Measurements from ENCODE around the gene UBR4.

UBR4 gene

DNA sequence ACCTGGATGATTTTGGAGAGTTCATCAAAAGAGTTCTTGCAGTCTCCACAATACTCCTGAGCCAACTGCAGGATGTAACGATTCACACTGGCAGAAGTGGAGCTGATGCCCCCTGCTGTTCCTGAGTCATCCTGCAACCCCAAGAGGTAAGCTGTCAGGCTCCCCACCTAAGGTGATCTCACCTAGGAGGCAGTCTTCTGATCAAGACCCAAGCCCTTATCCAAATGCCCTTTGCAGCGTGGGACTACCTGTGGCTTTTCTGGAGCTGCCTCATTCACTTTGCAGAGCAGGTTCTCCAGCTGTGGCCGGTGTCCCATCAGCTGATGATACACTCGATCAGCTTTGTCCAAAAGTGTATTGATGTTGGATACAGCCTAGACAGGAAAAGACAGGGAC, 96.4 kb downstream of the UBR4 start:
- ATAC-seq, result peak; percentile 43
- Mint-ChIP-seq H3K9me3 (no peaks in the 10 kb centered on the region), H3K36me3 (peaks cover 100% of the 10 kb centered on the region), H3K4me1 (no peaks in the 10 kb centered on the region), H3K27ac (no peak overlapping the region), H3K4me3 (no peak overlapping the region)
- no peak for DNase-seq (ENCODE audit: low spot score in 2 of 2)

DNA sequence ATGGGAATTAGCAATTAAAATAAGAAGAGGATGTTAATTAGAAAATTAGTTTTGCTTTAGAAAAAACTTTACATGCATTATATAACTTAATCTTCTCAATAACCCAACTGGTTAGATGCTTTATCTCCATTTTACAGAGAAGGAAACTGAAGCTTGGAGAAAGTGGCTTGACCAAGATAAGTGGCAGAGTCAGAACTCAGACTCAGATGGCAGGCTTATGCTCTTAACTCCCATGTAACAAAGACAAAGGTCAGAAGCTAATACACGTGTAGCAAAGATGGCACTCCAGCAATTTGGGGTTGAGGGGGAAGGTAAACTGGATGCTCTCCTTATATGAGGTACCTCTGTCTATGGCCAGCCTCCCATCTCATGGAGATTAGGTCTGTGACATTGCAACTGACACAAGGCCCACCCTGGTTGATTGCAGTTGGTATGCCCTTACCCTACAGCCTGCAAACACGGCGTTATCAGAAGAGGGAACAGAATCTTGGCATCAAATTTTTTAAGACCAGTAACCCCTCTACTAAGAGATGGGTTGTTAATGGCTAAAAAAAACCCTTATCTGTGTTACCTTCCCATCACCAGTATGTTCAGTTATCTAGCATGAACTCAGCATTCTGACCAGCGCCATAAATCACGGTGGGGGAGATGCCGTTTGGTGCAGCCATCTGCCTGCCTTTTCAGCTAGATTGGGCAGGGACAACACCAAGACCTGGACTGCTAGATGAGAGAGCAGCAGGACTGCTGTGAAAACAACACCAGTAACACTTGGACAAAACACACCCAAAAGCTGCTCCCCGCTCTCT, 97.0 kb downstream of the UBR4 start:
- no peaks in the 10 kb centered on the region for H3K4me1 Mint-ChIP-seq
- no peak overlapping the region for H3K27ac Mint-ChIP-seq
- DNase-seq (ENCODE audit: low spot score in 2 of 2), result no peak
- no peak for ATAC-seq
- H3K36me3 Mint-ChIP-seq, result peaks cover 100% of the 10 kb centered on the region
- H3K4me3 Mint-ChIP-seq, result no peak overlapping the region
- H3K9me3 Mint-ChIP-seq, result no peaks in the 10 kb centered on the region

DNA sequence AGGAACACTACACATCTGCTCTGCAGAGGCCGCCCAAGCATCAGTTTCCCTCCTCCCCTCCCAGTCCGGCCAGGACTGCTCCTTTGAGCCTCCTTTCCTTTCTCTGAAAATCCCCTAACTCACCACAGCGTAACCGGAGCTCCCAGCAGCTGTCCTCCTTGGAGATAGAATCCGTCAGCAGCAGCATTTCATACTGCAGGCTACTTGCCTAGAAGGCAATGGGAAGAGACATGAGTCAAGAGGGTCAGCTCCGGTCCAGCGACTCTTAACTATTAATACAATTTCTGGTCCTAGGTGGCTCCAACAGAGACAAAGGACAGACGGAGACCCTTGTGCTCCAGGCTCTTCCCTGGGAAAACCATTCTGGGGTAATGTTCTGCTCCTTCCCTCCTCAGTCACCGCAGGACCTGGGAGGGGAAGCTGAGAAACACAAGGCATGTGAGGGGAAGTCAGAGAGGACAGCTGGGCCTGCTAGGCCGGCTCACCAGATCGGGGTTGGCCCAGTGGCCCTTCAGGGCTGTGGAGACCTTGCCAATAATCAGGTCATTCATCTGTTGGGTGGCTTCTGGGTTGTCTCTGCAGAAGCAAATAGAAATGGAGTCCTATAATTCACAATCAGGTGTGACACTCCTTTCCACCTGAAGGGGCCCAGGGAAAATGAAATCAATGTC, 99.7 kb downstream of the UBR4 start:
- H3K9me3 Mint-ChIP-seq, result no peaks in the 10 kb centered on the region
- peaks cover 100% of the 10 kb centered on the region for H3K36me3 Mint-ChIP-seq

DNA sequence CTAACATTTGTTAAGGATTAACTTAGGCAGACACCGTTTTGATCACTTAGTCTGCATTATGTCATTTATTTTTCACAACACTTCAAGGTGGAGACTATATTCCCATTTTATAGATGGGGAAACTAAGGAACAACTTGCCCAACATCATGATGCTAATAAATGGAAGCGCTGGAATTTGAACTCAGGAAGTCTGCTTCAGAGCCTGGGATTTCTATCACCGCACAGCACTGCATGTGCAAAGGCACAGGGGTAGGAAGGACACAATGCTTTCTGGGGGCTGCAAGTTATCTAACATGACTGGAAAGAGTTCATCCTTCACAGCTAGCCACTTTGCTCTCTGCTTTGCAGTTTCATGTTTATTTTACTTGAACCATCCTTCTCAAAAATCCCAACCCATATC, 100.5 kb downstream of the UBR4 start:
- DNase-seq (ENCODE audit: low spot score in 2 of 2) (no peak), ATAC-seq (no peak)
- Mint-ChIP-seq H3K9me3 (no peaks in the 10 kb centered on the region), H3K36me3 (peaks cover 100% of the 10 kb centered on the region), H3K4me1 (no peaks in the 10 kb centered on the region), H3K27ac (no peak overlapping the region), H3K4me3 (no peak overlapping the region)

More for the DNA sequence above, 99.7 kb downstream of the UBR4 start:
- DNase-seq (ENCODE audit: low spot score in 2 of 2), result no peak
- no peaks in the 10 kb centered on the region for H3K4me1 Mint-ChIP-seq
- no peak overlapping the region for H3K27ac Mint-ChIP-seq
- no peak overlapping the region for H3K4me3 Mint-ChIP-seq
- no peak for ATAC-seq

DNA sequence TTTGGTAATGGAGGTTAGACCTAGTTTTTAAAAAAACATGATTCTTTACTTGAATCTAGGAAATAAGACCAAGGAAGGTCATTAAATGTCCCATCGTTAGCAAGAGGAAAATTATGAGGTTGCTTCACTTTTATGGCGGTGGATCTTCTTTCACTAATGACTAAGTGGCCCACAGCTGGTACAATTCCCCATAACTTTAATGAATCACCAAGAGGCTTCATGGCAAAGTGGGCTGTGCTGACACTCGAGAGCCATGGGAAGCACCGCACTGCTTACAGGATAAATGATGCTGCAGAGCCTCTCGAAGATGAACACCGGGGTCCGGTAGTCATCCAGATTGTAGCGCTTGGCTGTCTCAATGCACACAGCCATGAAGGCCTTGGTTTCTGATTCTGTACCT, 108.8 kb downstream of the UBR4 start:
- peaks cover 100% of the 10 kb centered on the region for H3K36me3 Mint-ChIP-seq

DNA sequence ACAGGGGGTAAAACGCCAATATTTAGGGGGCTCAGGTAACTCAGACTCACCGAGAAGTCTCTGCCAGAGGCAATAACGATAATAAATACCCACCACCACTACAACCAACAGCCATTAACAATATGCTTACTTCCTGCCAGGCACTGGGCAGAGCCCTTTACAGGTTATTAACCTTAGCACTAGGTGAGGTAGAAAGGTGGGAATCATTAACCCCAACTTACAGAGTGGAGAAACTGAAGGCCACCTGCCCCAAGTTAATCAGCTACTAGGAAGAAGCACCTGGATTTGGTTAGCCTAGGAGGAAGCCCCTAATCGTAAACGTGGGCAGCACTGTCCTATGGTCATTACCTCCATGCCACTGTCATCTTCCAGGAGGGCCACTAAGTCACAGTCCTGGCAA, 110.0 kb downstream of the UBR4 start:
- peaks cover 100% of the 10 kb centered on the region for H3K36me3 Mint-ChIP-seq

More for the DNA sequence above, 108.8 kb downstream of the UBR4 start:
- ATAC-seq (no peak), DNase-seq (ENCODE audit: low spot score in 2 of 2) (no peak)
- Mint-ChIP-seq H3K4me3 (no peak overlapping the region), H3K9me3 (no peaks in the 10 kb centered on the region), H3K4me1 (no peaks in the 10 kb centered on the region), H3K27ac (no peak overlapping the region)

DNA sequence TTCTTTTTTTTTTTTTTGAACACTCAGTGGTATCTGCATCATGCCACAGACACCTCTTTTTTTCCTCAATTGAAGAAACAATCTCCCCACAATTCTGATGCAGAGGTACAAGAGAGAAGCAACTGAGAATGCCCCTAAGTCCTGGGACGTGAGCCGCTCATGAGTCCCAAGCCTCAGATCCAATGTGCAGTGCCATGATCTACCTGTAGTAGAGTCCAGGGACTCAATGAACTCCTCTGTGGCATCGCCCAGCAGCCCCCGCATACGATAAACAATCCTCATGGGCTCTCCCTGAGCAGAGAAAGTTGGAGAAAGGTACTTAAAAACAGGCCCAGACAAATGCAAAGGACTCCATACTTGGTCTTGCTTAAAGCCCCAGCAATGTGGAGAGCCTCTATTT, 113.1 kb downstream of the UBR4 start:
- Mint-ChIP-seq H3K36me3 (peaks cover 100% of the 10 kb centered on the region), H3K9me3 (no peaks in the 10 kb centered on the region), H3K4me1 (no peaks in the 10 kb centered on the region), H3K27ac (peak overlapping the region; percentile 56), H3K4me3 (no peak overlapping the region)
- DNase-seq (ENCODE audit: low spot score in 2 of 2) (no peak), ATAC-seq (no peak)

More for the DNA sequence above, 110.0 kb downstream of the UBR4 start:
- DNase-seq (ENCODE audit: low spot score in 2 of 2) (no peak), ATAC-seq (no peak)
- Mint-ChIP-seq H3K27ac (peak overlapping the region; percentile 36), H3K4me3 (no peak overlapping the region), H3K9me3 (no peaks in the 10 kb centered on the region), H3K4me1 (no peaks in the 10 kb centered on the region)

DNA sequence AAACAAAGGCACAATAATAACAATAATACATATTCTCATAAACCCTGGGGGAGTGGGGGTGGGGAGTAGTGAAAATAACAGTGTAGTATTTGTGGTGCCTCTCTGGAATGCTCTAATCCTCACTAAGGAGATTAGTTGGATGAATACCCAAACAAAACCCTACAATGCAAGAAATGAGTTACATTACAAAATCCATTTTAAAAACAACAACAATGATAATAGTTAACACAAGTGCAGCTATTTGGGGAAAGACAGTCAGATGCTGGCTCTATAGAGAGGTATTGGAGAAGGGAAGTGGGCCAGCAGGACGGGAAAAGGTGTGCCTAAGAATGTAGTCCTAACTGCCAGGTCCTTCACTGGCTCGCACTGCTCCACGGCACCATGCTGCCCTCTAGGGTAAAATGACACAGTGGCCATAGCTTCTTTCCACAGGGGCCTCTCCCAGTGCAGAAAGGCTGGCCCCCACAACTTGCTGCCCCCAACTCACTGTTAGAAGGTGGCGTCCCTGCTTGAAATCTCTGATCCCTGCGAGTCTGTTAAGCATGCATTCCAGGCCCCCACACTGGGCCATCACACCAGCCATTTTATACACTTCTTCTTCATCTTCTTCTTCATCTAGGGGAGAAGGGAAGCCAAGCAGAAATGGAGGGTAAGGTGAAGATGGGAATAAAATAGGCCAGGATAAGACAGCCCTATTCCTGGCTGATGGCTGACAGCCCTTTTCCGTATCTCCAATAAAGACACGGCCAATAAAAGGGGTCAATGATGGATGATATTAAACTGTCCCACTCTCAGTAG, 113.8 kb downstream of the UBR4 start:
- Mint-ChIP-seq H3K9me3 (no peaks in the 10 kb centered on the region), H3K4me3 (no peak overlapping the region), H3K36me3 (peaks cover 100% of the 10 kb centered on the region), H3K27ac (peak overlapping the region; percentile 20), H3K4me1 (no peaks in the 10 kb centered on the region)
- ATAC-seq (no peak), DNase-seq (ENCODE audit: low spot score in 2 of 2) (no peak)

DNA sequence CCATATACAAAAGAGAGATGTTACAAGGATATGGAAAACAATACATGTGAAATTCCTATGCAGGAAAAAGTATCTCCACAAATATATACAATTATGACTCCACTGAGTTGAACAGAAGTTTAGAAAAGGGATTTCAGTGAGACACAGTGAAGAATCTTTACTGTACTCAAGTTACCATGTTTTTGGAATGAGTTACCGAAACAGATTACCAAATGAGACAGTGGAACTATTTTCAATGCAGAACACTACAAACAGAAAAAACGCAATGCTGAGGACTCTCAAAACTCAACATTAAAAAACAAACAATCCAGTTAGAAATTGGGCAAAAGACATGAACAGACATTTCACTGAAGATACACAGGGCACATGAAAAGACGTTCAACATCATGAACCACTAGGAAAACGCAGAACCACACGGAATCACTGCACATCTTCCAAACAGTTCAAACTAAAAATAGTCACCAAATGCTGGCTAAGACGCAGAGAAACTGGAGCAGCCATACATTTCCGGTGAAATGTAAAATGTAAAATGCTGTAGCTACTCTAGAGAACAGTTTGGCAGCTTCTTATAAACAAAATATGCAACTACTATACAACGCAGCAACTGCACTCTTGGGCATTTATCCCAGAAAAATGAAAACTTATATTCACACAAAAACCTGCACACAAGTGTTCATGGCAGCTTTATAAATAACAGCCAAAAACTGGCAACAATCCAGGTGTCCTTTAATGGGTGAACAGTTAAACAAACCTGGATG, 118.7 kb downstream of the UBR4 start:
- H3K27ac Mint-ChIP-seq, result no peak overlapping the region
- H3K9me3 Mint-ChIP-seq, result no peaks in the 10 kb centered on the region
- no peak overlapping the region for H3K4me3 Mint-ChIP-seq
- ATAC-seq (no peak), DNase-seq (ENCODE audit: low spot score in 2 of 2) (no peak)
- peaks cover 28% of the 10 kb centered on the region for H3K4me1 Mint-ChIP-seq
- H3K36me3 Mint-ChIP-seq, result peaks cover 100% of the 10 kb centered on the region

DNA sequence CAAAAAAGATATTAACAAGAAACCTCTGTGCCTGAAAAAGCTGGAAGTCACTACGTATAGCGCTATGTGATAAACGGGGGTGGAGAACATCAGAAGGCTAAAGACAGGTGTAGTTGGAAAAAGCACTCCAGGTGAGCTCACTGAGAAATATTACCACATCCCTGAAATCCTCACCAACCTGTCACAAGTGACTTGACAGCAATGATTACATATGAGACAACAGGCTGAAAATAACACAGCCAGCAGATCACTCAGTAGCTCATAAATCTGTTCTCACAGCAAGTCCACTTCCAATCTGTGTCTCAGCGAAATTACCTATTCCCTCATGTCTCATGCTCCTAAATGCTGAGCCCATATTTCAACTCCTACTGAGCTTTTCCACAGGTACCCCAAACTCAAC, 120.5 kb downstream of the UBR4 start:
- Mint-ChIP-seq H3K36me3 (peaks cover 99% of the 10 kb centered on the region), H3K4me3 (no peak overlapping the region), H3K27ac (no peak overlapping the region), H3K4me1 (peaks cover 28% of the 10 kb centered on the region), H3K9me3 (no peaks in the 10 kb centered on the region)
- ATAC-seq (no peak), DNase-seq (ENCODE audit: low spot score in 2 of 2) (no peak)

DNA sequence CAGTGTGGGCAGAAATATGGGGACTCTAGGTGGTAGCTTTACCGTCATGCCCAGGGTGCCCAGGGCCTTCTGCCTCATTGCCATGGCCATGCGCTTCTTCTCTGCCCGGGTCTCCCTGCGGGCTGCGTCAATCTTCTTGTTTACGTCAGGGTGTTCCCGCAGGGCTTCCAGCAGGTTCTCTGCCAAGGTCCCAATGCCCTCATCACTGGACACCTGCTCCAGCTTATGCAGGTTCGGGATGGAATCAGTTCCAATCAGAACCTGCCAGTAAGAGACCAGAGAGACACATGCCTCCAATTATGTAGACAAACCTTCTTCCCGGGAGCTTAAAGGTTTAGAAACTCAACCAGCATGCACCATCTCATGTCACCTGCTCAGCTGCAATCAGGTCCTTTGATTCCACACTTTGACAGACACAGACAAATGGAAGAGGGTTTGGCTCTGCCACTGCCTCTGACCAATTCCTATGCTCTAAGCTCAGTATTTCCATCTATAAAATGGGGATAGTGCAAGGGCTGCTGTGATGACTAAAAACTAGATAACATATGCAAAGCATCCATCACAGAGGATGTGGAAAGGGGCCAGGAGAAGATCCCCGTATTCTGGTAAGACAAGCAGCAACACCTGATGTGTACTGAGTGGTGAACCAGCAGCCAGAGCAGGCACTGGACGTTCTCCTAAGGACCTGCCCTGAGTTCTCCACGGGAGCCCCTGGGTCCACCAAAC, 121.2 kb downstream of the UBR4 start:
- DNase-seq (ENCODE audit: low spot score in 2 of 2) (no peak), ATAC-seq (no peak)
- no peak overlapping the region for H3K4me3 Mint-ChIP-seq
- peaks cover 28% of the 10 kb centered on the region for H3K4me1 Mint-ChIP-seq
- peaks cover 99% of the 10 kb centered on the region for H3K36me3 Mint-ChIP-seq
- peak overlapping the region; percentile 89 for H3K27ac Mint-ChIP-seq
- no peaks in the 10 kb centered on the region for H3K9me3 Mint-ChIP-seq

DNA sequence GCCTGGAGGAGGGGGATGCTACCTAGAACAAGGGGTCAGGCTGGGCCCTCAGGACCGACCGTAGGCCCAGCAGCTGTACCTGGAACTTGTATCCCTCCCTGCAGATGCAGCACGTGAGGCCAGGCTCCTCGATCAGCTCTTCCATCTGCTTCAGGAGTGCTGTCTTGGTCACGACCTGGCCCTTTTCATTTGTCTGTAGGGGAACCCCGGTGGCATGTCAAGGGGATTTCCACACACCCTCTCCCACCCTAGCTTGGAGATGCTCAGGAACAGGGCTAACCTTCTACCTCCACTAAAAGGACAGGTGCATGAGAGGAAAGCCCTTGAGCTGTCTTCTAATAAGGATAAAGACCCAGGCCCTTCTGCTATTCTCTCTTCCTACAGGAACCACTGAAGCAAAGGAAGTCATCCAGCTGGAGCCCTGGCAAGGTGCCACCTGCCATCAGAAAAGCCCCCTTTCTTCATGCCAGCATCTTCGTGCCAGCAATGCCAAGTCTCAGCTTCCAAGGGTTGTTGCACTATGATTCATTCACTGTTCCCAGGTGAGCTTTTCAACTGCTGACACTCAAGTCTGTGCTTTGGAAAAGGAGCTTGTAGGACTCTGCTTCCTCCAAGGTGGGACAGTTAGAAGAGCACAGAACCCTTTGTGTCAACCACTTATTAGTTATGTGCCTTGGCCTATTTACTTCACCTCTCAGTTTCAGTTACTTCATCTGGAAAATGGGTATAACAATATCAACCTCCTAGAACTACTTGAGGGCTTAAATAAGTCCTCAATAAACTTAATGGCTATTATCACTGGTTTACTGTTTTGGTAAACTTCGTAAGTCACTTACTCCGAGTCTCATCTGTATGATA, 122.1 kb downstream of the UBR4 start:
- H3K4me3 Mint-ChIP-seq, result no peak overlapping the region
- ATAC-seq (peak; percentile 46), DNase-seq (ENCODE audit: low spot score in 2 of 2) (no peak)
- H3K9me3 Mint-ChIP-seq, result no peaks in the 10 kb centered on the region
- H3K27ac Mint-ChIP-seq, result peak overlapping the region; percentile 89
- peaks cover 99% of the 10 kb centered on the region for H3K36me3 Mint-ChIP-seq
- peaks cover 28% of the 10 kb centered on the region for H3K4me1 Mint-ChIP-seq

DNA sequence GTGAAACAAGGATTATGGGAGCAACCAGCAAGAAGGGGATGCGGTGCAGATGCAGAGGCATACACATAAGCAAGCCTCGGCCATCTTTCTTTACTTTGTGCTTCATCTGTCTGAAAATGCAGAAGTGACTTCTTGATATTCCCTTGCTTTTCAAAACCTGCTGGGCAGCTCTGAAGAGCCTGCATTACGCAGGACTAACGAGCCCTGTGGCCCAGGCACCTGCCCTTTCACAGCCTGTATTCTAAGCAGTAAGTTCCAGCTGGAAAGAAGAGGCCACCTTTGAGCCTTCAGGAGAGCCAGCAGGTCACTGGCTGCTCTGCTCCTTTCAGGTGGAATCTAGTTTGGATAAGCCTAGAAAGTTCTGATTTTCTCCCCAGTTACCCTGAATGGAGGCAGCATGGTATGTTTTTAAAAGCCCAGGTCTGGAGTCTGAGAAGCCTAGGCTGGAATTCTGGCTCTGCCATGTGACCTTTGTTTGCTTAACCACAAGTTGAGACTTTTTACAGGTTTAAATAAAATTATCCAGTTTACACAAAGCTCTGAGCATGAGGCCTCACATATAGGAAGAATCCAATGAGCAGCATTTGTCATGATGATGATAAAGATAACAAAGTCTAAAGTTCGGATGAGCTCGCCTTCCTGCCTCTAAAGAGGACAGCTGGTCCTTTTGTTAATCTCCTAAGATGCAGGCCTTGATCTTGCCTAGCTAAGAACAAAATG, 122.9 kb downstream of the UBR4 start:
- Mint-ChIP-seq H3K27ac (peak overlapping the region; percentile 89), H3K9me3 (no peaks in the 10 kb centered on the region), H3K36me3 (peaks cover 99% of the 10 kb centered on the region), H3K4me3 (no peak overlapping the region), H3K4me1 (peaks cover 28% of the 10 kb centered on the region)
- no peak for DNase-seq (ENCODE audit: low spot score in 2 of 2)
- ATAC-seq, result no peak

All from stimulated activated effector memory CD8-positive, alpha-beta T cell treated with anti-CD3 and anti-CD28 coated beads, Interleukin-12 subunit alpha, Interleukin-12 subunit beta, amount 100 ng/mL, for 72 hours (primary cell).